HG02642 (cell line): ENCODE measurements around the gene FASTK.

Experiments used
- ATAC-seq: cut with Tn5 transposase; IDR thresholded peaks from one replicate; pipeline ENCODE4 v1.9.1; 2021; ENCODE audit warnings: mild to moderate bottlenecking; ENCODE audit not compliant: unreplicated experiment, poor library complexity

The FASTK gene

GRCh38 chr7:151118108-151119054 is 37.8 kb upstream of the FASTK start:
- ATAC-seq = no peak

DNA sequence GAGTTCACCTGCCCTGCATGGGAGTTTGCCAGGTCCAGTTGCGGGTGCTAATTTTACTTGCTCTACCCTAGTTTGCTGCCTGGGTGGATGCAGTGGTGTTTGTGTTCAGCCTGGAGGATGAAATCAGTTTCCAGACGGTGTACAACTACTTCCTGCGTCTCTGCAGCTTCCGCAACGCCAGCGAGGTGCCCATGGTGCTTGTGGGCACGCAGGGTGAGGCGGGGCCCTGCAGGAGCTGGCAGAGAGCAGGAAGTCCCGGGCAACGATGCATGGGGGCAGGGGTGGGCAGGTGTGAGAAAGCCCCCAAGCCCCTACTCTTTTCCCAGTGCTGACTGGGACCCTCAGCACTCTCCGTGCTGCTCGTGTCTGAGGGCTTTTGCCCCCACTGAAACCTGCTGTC is 37.0 kb upstream of the FASTK start:
- ATAC-seq = no peak

DNA sequence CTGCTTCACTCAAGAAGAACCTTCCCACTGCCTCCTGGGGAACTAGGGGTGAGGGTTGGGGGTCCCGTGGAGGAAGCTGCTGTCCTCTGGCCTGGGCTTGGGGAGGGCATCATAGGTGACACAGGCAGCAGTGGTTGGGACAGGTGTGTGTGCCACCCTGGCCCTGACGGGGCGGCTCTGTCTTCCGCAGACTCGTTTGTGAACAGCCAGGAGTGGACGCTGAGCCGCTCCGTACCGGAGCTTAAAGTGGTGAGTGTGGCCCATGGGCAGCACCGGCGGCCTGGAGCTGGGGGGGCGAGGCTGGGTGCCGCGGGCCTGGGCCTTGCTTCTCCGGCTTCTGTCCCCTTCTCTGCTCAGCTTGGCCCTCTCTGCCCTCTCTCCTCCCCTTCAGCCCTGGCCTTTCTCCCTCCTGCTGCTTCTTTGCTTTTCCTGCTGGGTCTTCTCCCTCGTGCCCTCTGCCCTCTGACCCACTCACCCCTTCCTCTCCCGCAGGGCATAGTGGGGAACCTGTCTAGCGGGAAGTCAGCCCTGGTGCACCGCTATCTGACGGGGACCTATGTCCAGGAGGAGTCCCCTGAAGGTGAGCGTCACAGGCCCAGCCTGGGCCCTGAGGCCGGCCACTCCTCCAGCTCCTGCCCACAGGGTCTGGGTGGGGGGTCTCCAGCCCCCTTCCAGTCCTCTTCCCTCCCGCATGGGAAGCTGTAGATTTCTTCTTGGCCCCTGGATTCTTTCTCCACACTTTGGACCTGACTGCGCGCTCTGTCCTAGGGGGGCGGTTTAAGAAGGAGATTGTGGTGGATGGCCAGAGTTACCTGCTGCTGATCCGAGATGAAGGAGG is 36.2 kb upstream of the FASTK start:
- ATAC-seq = no peak

DNA sequence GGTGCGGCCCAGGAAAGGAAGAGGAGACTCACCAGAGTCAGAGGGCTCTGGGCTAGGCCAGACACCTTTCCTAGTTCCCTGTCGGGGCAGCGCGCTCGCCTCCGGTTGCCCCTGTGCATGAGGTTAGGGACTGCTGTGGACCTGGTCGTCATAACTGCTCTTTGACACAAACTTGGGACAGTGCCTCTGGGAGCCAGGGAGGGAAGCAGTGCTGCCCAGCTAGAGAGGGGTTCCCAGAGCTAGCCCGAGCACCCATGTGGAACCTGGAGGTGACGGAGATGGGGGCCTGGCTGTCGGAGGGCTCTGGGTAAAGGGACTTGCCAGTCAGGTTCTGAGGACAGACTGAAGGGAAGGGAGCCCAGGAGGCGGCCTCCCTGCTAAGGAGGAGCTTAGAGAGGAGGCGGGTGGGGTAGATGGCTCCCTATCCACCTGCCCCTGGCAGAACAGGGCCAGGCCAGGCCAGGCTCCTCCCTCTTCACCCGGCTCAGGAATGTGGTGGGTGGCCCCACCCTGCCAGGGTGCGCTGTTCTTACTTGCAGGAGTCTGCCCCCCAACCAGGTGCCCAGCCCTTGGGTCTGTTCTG is 35.3 kb upstream of the FASTK start:
- no peak for ATAC-seq

GRCh38 chr7:151115121-151115835 is 34.7 kb upstream of the FASTK start:
- ATAC-seq = no peak

GRCh38 chr7:151114151-151115090 is 33.8 kb upstream of the FASTK start:
- ATAC-seq = no peak

GRCh38 chr7:151113344-151114150 is 32.9 kb upstream of the FASTK start:
- no peak for ATAC-seq

GRCh38 chr7:151110941-151111645 is 30.5 kb upstream of the FASTK start:
- ATAC-seq = peak; percentile 82

DNA sequence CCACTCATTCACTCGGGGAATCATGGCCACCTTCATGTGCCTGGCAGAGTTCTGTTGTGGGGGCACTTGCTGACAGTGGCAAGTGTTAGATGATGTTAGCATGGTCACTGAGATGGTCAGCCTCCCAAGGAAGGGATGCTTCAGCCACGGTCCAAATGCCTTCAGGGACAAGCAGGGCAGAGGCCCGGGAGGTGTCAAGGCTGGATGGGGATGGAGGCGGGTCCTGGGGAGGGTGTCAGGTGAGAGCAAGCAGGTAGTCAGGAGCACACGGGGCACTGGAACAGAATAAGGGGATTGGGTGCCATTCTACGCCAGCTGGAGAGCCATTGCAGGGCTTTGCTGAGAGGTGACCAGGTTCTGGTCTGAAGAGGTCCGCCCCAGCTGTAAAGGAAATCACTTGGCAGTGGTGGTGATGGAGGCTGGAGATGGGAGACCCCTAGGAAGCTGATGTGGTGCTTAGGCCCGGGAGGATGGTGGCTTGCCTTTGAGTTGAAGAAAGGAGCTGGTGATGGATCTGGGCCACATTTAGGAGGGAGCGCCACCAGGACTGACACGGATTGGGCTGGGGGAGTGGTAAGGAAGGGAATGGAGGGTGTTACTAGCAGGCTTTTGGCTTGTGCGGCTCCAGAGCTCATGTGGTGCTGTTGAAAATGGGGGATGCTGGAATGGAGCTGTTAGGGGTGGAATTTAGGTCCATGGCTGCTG is 29.8 kb upstream of the FASTK start:
- no peak for ATAC-seq

- ATAC-seq = no peak
Measured at GRCh38 chr7:151109094-151110048, 28.8 kb upstream of the FASTK start.

- ATAC-seq = no peak
Measured at GRCh38 chr7:151107882-151108281, 27.3 kb upstream of the FASTK start.

- no peak for ATAC-seq
Measured at GRCh38 chr7:151104411-151105235, 24.0 kb upstream of the FASTK start.

DNA sequence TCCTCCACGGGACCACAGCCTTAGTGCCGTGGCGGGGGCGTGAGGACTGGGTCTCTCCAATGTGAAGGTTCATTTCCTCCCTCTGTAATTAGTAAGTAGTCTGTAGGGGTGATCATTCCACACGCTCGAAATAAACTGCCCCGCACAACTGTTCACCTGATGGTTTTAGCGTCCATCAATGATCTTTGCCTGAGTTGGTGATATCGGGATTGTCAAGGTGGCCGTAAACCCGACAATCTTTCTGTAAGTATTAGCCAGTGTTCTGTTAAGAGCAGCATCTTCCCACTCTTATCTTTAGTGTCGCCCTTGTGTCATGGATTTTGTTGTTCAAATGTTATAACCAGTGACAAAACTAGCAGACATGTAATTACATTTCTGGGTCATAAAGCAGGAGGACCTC is 23.4 kb upstream of the FASTK start:
- ATAC-seq = no peak

GRCh38 chr7:151102991-151103390 is 22.4 kb upstream of the FASTK start:
- no peak for ATAC-seq
